Embryonic facial prominence (tissue), 1 donor: ENCODE measurements around the gene TUBA1B.
A peak's percentile ranks its signal among the peaks of the same experiment; 100 is the strongest.

Experiments
- DNase-seq: peaks from one replicate; pipeline ENCODE4 v3.0.0-alpha.2; 2016; ENCODE audit errors: extremely low spot score

TUBA1B gene

DNA sequence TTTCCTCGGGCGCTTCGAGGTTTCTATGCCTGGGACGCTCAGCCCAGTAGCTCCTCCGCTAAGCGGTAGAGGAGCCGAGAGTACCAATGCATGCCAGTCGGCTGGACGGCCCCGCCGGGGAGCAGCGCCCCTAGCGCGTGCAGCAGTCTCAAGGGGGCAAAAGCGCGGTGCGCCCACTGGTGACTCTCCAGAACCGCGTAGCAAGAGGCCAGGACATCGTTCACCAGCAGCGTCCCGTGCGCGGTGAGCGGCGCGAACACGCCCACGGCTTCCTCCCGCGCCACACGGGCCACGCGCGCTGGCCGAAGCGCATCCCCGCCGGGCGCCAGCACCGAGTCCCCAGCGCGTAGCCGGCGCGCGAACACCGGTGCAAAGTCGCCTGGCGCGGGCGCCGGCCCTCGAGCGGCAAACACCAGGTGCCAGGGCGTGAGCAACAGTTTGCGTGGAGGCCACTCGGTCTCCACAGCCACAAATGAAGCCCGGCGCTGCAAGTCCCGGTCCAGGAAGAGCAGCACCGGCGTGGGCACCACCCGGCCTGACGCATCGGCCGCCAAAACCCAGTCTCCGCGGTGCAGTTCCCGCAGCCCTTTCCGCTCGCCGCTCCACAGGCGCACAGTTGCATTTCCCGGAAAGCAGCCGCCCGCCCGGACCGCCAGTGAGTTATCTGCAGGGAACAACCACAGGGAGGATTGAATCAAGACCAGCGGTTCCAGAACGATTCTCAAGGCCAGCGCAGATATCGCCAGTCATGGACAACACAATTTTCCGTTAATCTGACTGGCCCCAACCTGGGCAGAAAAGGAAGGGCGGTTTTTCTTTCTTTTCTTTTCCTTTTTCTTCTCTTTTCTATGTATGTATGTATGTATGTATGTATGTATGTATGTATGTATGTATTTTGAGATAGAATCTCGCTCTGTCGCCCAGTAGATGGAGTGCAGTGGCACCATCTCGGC, 41.1 kb downstream of the TUBA1B start:
- DNase-seq, result no peak

DNA sequence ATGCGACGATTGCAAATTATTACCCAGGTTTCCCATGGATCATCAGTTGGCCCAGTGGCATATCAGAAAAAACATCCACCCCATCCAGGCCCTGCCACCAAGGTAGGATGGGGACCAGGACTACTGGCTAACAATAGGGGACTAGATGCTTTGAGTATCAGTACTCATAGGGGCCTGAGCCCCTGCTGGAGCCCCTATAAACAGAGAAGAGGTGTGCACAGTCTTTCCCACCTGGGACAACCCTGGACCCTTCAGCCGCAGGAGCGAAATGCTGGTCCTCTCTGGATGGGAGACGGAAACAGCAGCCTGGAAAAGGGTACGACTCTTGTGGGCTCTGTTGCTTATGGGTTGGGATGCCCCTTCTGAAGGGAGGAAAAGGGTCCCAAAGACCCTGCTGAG, 42.3 kb downstream of the TUBA1B start:
- DNase-seq, result no peak

DNA sequence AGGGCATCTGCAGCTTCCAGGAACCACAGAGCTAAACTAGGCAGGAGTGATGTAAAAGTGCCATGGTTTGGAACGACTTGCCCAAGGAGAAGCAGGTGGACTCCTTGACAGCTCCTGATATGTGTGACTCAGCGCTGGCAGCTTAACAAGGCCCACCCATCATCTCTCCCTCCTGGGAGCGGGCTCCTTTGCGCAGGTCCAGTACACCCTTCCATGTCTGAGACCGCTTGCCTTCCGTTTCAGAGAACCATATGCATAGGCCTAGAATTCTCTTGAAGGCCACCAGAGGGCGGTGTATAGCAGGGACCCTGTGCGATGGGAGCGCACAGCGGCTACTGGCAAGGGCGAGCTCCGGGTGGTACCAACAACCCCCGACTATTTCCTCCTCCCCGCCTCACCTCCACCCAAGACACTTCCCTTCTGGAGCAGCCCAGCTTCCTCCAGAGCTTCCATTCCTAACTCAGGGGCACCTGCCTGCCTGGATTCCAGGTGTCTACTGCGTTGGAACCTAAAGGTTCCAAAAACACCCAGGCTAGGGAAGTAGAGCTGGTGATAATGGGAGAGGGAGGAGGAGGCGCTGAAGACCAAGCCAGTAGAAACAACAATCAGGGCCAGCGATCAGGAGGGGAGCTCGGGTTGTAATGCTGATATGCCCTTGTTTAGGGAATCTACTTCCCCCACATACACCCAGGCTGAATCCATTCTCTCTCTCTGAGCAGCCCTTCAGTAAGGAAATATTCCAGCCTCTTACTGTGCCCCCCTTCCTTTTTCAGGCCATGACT, 42.9 kb downstream of the TUBA1B start:
- peak; percentile 78 for DNase-seq

DNA sequence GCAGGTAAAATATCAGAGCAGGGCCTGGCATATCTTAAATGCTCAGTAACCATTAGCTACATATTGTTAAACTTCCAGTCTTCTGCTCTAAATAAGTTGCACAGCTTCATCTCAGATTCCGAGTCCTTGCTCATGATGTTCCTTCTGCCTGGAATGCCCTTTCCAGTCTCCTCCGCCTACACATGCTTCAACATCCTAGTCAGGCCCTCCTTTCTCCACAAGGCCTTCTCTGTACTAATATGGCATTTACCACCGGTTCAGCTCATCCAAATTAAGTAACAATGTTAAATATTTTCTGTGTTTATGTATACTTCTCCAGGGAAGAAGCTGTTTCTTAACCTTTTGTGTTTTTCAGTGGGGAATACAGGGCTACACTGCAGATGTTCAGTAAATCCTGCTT, 45.1 kb downstream of the TUBA1B start:
- DNase-seq, result no peak

DNA sequence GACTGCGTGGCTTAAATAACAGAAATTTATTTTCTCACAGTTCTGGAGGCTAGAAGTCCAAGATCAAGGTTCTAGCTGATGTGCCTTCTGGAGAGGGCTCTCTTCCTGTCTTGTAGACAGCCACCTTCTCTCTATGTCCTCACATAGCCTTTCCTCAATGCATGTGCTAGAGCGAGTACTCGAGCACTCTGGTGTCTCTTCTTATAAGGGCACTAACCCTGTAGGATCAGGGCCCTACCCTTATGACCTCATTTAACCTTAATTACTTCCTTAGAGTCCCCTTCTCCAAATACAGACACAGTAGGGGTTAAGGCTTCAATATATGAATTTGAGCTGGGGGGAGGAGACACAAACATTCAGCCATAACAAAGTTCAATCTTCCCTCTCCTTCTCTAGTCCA, 46.8 kb downstream of the TUBA1B start:
- DNase-seq, result no peak

DNA sequence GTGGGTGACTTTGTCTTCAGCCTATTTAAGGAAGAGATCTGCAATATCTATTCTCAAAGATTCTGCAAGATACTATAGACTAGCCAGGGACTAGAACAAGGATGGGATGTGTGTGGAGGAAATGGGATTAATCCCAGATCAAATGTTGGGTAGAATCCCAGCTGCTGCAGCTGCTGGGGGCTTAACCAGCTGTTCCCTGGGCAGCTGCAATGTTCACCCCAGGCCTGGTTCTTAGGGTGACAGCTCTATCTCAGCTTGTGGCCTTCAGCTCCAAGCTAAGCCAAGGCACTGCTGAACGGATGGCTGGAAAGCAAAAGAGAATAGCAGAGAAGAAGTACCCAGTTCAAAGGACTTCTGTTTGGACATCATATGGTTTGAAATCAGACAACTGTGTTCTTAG, 51.4 kb downstream of the TUBA1B start:
- DNase-seq, result no peak
